HG03520 (cell line): ENCODE data around the gene HRC.
"Not testable (repeated sequence)": the region's sequence is repeated elsewhere in the genome, so short reads cannot be mapped to it uniquely, and the experiment has no call there.

Experiments
- ATAC-seq: cut with Tn5 transposase; IDR thresholded peaks from one replicate; pipeline ENCODE4 v1.9.1; 2021; ENCODE audit warnings: mild to moderate bottlenecking, moderate library complexity; ENCODE audit not compliant: unreplicated experiment

HRC gene

DNA sequence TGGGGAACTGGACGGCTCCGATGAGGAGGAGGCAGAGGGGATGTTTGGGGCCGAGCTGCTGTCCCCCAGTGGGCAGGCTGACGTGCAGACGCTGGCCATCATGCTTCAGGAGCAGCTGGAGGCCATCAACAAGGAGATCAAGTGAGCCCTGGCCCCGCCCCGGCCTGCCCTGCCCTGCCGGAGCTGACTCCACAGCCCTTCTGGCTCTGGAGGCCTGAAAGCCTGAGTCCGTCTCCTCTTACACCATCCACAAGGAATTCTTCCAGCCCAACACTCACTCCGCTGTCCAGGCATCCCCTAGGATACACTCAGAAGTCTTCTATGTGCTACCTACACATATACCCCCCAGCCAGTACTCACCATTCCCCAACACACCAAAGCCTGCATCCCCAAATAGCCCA is 18.4 kb downstream of the HRC start:
- ATAC-seq, result no peak

DNA sequence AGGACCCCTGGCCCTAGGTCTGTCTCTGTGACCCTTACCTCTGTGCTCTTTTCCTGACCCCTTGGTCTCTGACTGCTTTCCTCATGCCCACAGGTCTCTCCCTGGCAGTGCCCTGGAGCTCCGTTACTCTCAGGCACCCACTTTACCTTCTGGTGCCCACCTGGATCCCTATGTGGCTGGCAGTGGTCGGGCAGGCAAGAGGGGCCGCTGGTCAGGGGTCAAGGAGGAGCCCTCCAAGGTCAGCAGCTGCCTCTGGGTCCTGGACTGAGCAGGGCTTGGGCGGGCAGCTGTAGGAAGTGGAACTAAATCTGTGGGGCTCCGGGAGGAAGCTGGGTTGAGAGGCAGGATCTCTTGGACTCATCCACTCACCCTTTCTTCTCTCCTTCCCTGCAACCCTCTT is 19.5 kb downstream of the HRC start:
- ATAC-seq, result no peak

DNA sequence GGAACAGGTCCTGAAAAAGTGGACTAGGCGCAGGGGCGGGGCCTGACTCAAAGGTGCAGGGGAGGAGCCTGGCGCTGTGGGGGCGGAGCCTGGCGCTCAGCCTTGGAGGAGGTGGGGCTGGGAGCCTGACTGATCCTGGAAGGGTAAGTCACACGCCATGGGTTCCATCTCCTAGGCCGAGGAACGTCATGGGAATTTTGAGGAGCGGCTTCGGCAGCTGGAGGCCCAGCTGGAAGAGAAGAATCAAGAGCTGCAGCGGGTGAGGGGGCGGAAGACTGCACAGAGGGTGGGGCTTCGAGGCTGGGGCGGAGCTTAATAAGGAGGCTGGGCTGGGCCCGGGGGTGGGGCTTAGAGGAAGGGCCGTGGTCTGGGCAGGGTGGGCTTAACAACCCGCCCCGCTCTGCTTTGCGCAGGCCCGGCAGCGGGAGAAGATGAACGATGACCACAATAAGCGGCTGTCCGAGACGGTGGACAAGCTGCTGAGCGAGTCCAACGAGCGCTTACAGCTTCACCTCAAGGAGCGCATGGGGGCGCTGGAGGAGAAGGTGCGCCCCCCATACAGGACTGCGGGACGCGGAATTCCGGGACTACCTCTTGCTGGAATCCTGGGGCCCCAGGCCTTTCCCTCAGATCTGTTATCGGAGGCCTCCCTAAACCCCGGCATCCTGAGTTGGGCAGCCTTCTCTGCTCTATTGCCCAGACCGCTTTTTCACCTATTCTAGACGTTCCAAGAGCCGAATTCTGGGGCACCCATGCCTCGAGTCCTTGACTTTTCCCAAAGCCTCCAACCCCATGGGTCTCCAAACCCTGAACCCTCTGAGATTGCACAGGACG is 21.4 kb downstream of the HRC start:
- no peak for ATAC-seq

DNA sequence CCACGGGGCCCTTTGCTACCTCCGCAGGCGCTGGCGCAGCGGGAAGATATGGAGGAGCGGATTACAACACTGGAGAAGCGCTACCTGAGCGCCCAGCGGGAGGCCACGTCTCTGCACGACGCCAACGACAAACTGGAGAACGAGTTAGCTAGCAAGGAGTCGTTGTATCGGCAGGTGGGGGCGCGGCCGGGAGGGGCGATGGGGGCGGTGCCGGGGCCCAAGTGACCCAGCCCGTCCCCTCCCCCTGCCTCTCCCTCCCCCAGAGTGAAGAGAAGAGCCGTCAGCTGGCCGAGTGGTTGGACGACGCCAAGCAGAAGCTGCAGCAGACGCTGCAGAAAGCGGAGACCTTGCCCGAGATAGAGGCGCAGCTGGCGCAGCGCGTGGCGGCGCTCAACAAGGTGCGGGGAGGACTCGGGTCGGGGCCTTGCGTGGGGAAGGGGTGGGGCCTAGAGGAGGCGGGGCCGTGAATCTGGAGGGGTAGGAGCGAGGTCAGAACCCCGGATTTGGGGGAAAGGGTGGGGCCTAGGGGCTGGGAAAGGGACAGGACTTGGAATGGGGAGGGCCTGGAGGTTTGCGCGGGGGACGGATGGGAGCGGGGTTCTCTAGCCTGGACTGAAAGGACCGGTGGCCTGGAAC is 22.1 kb downstream of the HRC start:
- no peak for ATAC-seq

DNA sequence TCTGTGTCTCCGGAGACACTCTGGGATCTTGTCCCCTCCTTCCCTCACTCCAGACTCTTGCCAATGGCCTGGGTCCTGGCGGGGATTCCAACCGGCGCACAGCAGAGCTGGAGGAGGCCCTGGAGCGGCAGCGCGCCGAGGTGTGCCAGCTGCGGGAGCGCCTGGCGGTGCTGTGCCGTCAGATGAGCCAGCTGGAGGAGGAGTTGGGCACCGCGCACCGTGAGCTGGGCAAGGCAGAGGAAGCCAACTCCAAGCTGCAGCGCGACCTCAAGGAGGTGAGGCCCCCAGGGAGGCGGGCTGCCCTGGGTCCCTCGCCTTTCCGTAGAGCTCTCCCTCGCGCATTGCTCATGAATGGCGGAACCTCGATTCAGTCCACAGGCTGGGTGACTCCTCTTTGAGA is 24.9 kb downstream of the HRC start:
- ATAC-seq, result no peak

DNA sequence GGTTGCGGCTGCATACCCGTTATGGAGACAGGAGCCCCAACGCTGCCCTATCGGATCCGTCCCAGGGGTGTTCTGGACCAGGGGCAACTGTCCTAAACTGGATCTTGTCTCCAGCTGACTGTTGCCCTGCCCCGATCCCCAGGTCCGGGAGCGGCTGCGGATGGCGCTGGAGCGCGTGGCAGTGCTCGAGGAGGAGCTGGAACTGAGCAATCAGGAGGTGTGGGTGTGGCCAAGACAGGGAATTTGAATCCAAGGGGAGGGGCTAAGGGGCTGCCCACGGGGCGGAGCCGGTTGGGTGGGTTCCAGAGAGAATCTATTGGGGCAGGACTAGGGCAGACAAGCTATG is 26.0 kb downstream of the HRC start:
- ATAC-seq, result no peak

DNA sequence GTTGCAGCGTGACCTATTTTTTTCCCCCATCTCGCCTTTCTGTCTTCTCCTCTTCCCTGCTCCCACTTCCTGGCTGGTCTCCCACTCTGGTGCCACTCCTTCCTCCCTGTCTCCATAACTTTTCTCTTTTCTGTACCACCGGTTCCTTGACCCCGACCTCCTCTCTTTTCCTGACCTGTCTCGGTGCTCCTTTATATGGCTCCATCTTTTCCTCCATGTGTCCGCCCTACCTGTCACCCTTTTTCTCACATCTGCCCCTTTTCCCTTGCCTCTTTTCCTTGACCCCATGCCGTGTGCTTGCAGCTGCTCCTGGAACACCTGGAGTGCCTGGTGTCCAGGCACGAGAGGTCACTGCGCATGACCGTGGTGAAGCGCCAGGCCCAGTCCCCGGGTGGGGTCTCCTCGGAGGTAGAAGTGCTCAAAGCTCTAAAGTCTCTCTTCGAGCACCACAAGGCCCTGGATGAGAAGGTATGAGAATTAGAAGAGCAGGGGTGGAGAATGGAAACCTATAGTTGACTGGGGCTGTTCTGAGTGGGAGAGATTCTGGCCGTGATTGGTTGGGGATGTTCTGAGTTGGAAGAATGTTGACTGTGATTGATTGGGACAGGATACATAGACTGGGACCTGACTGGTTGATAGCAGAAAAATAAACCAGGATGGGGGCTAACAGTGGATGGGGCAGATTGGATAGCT is 26.5 kb downstream of the HRC start:
- ATAC-seq, result no peak

DNA sequence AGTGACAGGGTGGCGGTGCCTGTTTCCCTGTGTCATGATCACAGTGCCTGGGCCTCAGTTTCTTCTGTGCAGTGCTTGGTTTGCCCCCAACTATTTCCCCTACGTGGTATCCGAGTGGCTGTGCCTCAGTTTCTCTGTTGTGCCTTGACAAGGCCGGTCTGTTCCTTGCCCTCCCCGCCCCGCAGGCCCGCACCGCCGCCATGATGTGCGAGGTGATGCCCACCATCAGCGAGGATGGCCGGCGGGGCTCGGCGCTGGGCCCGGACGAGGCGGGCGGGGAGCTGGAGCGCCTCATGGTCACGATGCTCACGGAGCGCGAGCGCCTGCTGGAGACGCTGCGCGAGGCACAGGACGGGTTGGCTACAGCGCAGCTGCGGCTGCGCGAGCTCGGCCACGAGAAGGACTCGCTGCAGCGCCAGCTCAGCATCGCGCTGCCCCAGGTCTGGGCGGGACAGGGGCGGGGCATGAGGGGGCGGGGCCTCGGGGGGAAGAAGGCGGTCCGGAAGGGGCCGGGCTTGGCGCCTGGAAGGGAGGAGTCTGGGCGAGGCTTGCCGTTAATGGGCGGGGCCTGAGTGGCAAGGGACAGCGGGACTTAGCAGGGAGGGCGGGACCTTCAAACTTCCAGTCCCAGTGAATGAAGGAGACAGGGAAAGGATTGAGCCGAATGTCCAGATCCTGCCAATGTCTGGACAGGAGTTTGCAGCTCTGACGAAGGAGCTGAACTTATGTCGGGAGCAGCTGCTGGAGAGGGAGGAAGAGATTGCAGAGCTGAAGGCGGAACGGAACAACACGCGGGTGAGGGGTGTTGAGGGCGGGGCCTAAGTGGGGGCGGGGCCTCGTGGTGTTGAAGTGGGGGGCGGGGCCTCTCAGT is 27.3 kb downstream of the HRC start:
- ATAC-seq, result peak; percentile 78

DNA sequence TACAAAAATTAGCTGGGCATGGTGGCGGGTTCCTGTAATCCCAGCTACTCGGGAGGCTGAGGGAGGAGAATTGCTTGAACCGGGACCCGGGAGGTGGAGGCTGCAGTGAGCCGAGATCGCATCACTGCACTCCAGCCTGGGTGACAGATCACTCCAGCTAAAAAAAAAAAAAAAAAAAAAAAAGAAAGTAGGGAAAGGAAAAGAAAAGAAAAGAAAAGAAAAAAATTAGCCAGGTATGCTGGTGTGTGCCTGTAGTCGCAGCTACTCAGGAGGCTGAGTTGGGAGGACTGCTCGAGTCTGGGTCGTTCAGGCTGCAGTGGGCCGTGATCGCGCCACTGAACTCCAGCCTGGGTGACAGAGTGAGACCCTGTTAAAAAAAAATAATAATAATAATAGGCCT is 28.0 kb downstream of the HRC start:
- ATAC-seq, result not testable (repeated sequence)

DNA sequence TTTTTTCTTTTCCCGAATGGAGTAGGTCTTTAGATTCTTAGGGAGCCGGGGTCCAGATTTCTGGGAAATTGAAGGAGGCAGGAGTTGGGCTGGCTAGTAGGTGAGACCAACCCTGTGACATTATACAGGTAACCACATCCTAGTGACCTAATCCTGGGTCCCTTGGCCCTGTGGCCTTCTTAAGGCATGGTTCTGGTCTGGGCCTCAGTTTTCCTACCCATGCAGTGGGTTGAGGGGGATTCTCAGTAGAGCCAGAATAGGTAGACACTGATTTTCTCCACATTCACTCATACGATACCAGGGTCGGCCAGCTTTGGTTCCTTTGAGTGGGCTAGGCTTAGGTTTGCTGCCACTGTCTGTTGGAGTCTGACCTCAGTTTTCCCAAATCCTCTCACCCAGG is 28.6 kb downstream of the HRC start:
- ATAC-seq, result no peak

DNA sequence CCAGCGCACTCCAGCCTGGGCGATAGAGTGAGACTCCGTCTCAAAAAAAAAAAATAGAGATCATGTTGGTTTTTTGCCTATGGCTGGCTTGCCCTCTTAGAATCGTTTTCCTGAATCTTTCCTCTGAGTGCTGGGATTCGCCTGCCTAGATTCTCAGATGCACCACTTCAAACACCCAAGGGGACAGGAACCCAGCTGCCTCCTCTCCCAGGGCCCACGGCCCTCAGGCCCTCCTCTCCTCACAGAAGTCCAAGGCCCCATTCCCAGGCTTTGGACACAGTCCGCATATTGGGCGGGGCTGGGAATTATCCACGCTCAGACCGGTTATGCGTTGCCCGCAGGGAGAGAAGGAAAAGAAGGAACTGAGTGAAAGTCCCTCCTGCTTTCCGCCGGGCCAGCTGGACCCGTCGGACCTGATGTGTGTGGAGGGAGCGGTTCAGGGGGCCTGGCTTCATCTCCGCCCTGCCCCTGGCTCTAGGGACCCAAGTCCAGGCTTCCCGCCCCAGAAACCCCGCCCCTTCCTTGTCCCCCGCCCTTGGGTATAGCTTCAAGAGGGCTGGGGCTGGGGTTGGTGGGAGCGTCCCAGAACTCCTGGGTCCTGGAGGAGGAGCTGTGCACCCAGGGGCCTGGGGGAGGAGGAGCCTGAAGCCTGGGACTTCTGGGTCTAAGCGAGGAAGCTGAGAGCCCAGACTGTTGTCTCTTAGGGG is 30.0 kb downstream of the HRC start:
- no peak for ATAC-seq

DNA sequence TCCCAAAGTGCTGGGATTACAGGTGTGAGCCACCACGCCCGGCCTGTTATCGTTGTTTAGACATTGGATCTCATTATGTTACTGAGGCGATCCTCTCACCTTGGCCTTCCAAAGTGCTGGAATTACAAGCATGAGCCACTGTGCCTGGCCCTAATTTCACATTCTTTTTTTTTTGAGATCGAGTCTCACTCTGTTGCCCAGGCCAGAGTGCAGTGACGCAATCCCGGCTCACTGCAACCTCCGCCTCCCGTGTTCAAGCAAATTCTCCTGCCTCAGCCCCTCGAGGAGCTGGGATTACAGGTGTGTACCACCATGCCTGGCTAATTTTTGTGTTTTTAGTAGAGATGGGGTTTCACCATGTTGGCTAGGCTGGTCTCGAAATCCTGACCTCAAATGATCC is 31.9 kb downstream of the HRC start:
- not testable (repeated sequence) for ATAC-seq

DNA sequence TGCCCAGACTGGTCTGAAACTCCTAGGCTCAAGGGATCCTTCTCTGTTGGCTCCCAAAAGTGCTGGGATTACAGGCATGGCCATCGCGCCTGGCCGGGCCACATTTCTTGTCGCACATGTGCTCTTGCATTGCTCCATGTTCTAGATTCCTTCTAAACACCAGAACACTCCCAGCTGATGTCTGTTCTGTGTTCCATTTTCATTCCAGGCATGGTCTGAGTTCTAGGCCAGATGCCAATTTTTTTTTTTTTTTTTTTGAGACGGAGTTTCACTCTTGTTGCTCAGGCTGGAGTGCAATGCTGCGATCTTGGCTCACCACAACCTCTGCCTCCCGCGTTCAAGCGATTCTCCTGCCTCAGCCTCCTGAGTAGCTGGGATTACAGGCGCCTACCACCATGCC is 33.4 kb downstream of the HRC start:
- ATAC-seq, result not testable (repeated sequence)

DNA sequence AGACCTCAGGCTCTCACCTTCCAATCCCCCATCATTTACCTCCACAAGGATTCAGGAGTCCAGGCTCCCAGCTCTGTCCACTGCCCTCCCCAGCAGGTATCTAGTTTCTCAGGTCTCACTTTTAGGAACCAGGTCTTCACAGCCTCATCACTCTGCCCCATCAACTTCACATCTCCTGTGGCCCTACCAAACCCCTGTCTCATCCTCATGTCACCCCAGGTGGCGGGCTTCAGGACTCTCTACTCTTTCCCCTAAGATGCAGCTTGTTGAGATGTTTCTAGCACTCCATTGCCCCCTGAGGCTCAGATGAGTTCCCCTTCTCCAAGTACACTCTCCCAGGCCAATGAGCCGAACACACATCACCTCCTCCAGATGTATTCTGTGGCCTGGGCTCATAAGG is 34.3 kb downstream of the HRC start:
- ATAC-seq, result no peak

DNA sequence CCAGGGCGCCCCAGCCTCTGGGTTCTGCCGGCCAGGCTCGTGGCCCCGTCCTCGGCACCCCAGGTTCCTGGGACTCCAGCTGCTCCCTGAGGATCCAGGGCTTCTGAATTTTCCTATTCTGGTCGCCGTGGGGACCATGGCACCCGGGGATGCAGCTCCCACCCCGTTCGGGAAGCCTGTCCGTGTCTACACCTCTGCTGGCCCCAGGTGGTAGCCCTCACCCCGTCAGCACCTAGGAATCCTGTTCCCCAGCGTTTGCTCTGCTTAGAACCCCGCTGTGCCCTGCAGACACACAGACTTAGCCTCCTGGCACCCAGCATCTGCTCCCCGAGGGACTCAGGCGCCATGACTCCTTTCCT is 34.9 kb downstream of the HRC start:
- no peak for ATAC-seq

DNA sequence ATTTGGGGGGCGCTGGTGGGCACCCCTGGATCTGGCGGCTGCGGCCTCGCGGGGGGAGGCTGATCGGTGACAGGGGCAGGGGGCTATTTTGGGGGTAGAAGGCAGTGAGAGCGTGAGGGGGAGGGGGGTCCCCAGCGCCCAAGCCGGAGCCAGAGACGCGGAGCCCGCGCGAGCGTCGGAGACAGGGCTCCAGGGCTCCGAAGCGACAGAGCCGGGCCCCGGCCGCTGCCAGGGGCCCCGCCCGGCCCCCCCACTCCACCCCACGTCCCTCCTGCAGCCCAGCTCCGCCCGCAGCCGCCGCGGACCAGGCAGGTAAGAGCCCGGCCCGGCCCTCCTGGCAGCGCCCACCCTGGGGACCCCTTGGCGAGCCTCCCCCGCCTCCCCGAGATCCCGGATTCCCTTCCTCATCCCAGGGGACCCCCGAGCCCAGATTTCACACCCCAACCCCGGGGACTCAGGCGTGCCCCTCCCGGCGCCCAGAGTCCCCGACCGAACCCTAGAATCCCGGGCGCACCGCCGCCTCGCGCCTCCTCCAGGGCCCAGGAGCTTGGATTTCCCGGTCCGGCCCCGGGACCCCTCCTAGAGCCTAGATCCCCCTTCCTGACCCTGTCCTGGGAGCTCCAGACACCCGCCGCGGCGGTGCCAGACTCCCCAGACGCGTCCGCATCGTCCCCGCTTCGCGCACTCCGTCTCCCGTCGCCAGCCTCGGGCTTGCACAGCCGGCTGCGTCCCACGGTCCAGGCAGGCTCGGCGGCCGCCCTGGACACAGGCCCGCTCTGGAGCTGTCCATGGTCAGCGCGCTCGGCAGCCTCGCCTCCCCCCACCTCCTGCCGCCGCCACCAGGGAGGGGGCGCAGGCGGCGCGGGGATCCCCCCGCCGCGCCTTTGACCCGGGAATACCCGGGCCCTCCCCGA is 35.5 kb downstream of the HRC start, which contains the start of gene PPFIA3:
Gene PPFIA3, plus strand, starts transcription at position 134 of the 914 bp plus-strand sequence. CDS start 8,330 bp downstream, outside the sequence.
- ATAC-seq, result no peak

DNA sequence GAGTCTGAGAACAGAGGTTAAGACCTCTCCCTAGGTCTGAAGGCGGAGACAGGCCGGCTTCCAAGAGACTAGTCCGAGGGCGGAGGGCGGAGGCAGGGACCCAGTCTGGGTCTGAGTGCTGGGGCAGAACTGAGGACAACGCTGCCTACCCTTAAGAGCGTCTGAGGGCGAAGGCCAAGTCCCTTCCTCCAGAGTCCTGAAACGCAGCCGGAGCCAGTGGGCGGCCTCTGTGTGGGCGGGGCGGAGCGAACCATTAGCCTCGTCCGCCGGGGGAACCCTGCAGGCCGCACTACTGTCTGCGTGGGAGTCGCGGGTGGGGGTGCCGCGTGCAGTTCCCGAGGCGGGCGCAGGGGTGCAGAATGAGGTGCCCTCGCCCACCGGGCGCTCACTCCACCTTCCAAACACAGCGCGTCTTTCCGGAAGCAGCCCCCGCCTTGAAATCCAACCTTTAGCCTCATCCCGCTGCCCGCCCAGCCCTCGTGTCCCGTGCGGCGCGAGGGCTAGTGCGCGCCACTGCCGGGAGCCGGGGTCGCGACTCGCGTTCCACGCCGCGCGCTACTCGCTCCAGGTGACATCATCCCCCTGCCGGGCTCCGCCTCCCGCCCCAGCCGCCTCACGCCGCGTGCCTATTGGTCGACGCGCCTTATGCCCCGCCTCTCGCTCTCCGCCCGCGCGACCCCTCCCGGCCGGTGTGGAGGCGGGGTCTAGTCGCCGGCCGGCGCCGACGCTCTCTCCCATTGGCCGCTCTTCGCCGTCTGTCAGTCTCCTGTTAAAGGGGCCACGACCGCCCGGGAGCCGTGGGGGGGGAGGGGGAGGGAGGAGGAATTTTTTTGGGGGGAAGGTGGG is 36.4 kb downstream of the HRC start, which contains the start of gene C19orf73:
Gene C19orf73, minus strand, starts transcription at position 579 of the 846 bp plus-strand sequence. Its CDS starts 121 bp downstream, at position 458.
- peak; percentile 64 for ATAC-seq
